HG02642 (cell line): Measurements from ENCODE around the gene DPP6.

Experiments
- ATAC-seq: cut with Tn5 transposase; IDR thresholded peaks from one replicate; pipeline ENCODE4 v1.9.1; 2021; ENCODE audit warnings: mild to moderate bottlenecking; ENCODE audit not compliant: unreplicated experiment, poor library complexity

DPP6 gene

GRCh38 chr7:154217688-154218340 is 165.6 kb downstream of the DPP6 start:
- ATAC-seq = no peak

GRCh38 chr7:154231732-154232131 is 179.5 kb downstream of the DPP6 start:
- ATAC-seq = no peak

GRCh38 chr7:154232700-154233099 is 180.5 kb downstream of the DPP6 start:
- ATAC-seq = no peak

- ATAC-seq = no peak
These were observed 189.8 kb downstream of the DPP6 start for GRCh38 chr7:154241988-154242387.

- ATAC-seq = no peak
These were observed 190.5 kb downstream of the DPP6 start for GRCh38 chr7:154242709-154243108.

GRCh38 chr7:154252046-154252445 is 199.8 kb downstream of the DPP6 start:
- ATAC-seq = no peak

GRCh38 chr7:154253810-154254209 is 201.6 kb downstream of the DPP6 start:
- no peak for ATAC-seq

GRCh38 chr7:154255324-154255723 is 203.1 kb downstream of the DPP6 start:
- ATAC-seq = no peak

GRCh38 chr7:154256150-154256549 is 204.0 kb downstream of the DPP6 start:
- no peak for ATAC-seq

- no peak for ATAC-seq
These were observed 207.2 kb downstream of the DPP6 start for GRCh38 chr7:154259396-154259795.

- no peak for ATAC-seq
These were observed 235.2 kb downstream of the DPP6 start for GRCh38 chr7:154287356-154287755.

GRCh38 chr7:154289119-154289518 is 236.9 kb downstream of the DPP6 start:
- ATAC-seq = no peak

- ATAC-seq = no peak
These were observed 244.2 kb downstream of the DPP6 start for GRCh38 chr7:154296443-154296842.

GRCh38 chr7:154299736-154300135 is 247.5 kb downstream of the DPP6 start:
- no peak for ATAC-seq

GRCh38 chr7:154302380-154302779 is 250.2 kb downstream of the DPP6 start:
- no peak for ATAC-seq

GRCh38 chr7:154304231-154304630 is 252.0 kb downstream of the DPP6 start:
- ATAC-seq = no peak

- no peak for ATAC-seq
These were observed 252.8 kb downstream of the DPP6 start for GRCh38 chr7:154304740-154305700.

- no peak for ATAC-seq
These were observed 253.8 kb downstream of the DPP6 start for GRCh38 chr7:154306036-154306435.

GRCh38 chr7:154308928-154309327 is 256.7 kb downstream of the DPP6 start:
- ATAC-seq = no peak

GRCh38 chr7:154310114-154310513 is 257.9 kb downstream of the DPP6 start:
- ATAC-seq = no peak

GRCh38 chr7:154324196-154324595 is 272.0 kb downstream of the DPP6 start:
- ATAC-seq = no peak

GRCh38 chr7:154326421-154326820 is 274.2 kb downstream of the DPP6 start:
- no peak for ATAC-seq
